HCT116 (cell line): ENCODE results near the gene OTUD5. TPM values are rescaled to one million over a fixed set of nuclear protein-coding genes. Genes with fewer than 3 reads are reported as not detected.

ENCODE experiments used
- ATAC-seq: fragments of 200-7000 bp; cut with Tn5 transposase; 2 replicates; pipeline ENCODE4 v1.9.1; 2020; ENCODE audit warnings: mild to moderate bottlenecking, moderate library complexity
- BruUV-seq: library from RNA; stranded (reverse); fragments of 400-500 nt; replicated peaks from 2 replicates; lab custom pipeline; 2021; lab: Mats Ljungman, UMichigan
- CTCF ChIA-PET: fragments of 300-600 bp; sonication (Branson Sonifier 250); formaldehyde crosslinking; loops from one replicate; lab custom pipeline; 2021; ENCODE audit warnings: antibody characterized with exemption; lab: Charles Lee
- POLR2A ChIA-PET: fragments of 300-600, 350-600 bp; sonication (Branson Sonifier 250); formaldehyde crosslinking; loops from one replicate; lab custom pipeline; 2021; ENCODE audit warnings: antibody characterized with exemption; lab: Charles Lee
- RAD21 ChIA-PET, 2 experiments: fragments of 300-600 bp; sonication (Branson Sonifier 250); formaldehyde crosslinking; loops; one replicate each; lab custom pipeline; 2023; ENCODE audit warnings: low total read pairs in 2 of 2; ENCODE audit not compliant: uncharacterized antibody in 2 of 2, unreplicated experiment in 2 of 2, low non-redundant PET in 1 of 2; lab: Charles Lee
- DNase-seq: peaks from one replicate; pipeline ENCODE4 v3.0.0-alpha.2; 2010; ENCODE audit warnings: low read depth, low spot score
- H2AFZ ChIP-seq: fragments of 200-600 bp; shearing (Covaris generic), sonication (generic); 2 replicates; pipeline ENCODE4 v1.6.1; 2017; ENCODE audit warnings: low read depth, mixed run types, mixed read lengths, antibody characterized with exemption, low read length; ENCODE audit not compliant: poor library complexity, severe bottlenecking
- H3K27ac ChIP-seq: 2 replicates; pipeline ENCODE4 v1.5.1; 2012; ENCODE audit warnings: low read depth, low read length
- H3K27me3 ChIP-seq: fragments of 200-600 bp; sonication (generic); 2 replicates; pipeline ENCODE4 v1.6.1; 2016; ENCODE audit warnings: mixed run types, low read length, mixed read lengths; ENCODE audit not compliant: insufficient read depth
- H3K36me3 ChIP-seq, 2 experiments: fragments of 200-500 bp in 1 of 2; fragments of 200-600 bp in 1 of 2; sonication (Bioruptor generic) in 1 of 2; sonication (generic) in 1 of 2; 2 replicates each; pipeline versions ENCODE4 v1.5.1 to v1.6.1; 2014 to 2016; ENCODE audit warnings: low read length in 2 of 2, inconsistent platforms in 1 of 2, mixed read lengths in 1 of 2, mixed run types in 1 of 2; ENCODE audit not compliant: insufficient read depth in 2 of 2, control insufficient read depth in 1 of 2
- H3K4me1 ChIP-seq, 2 experiments: fragments of 200-600 bp in 1 of 2; sonication (generic) in 1 of 2; 2 replicates each; pipeline versions ENCODE4 v1.5.1 to v1.6.1; 2012 to 2017; ENCODE audit warnings: low read length in 2 of 2, inconsistent platforms in 1 of 2, mild to moderate bottlenecking in 1 of 2, mixed read lengths in 1 of 2, mixed run types in 1 of 2, moderate library complexity in 1 of 2; ENCODE audit not compliant: insufficient read depth in 2 of 2, control insufficient read depth in 1 of 2
- H3K4me2 ChIP-seq: fragments of 200-600 bp; sonication (generic); 2 replicates; pipeline ENCODE4 v1.6.1; 2017; ENCODE audit warnings: mixed run types, low read length, mixed read lengths
- H3K4me3 ChIP-seq, 2 experiments: fragments of 200-600 bp in 1 of 2; sonication (generic) in 1 of 2; replicated peaks in 1 of 2; 2 replicates each; pipeline ENCODE4 v1.5.1; 2011 to 2016; ENCODE audit warnings: low read length in 2 of 2, control low read depth in 1 of 2, low read depth in 1 of 2, mild to moderate bottlenecking in 1 of 2, mixed read lengths in 1 of 2, mixed run types in 1 of 2
- H3K79me2 ChIP-seq: fragments of 200-600 bp; sonication (generic); 2 replicates; pipeline ENCODE4 v1.6.1; 2017; ENCODE audit warnings: mild to moderate bottlenecking, mixed run types, low read length, moderate library complexity, mixed read lengths; ENCODE audit not compliant: insufficient read depth
- H3K9ac ChIP-seq: fragments of 200-600 bp; sonication (generic); 2 replicates; pipeline ENCODE4 v1.6.1; 2016; ENCODE audit warnings: low read length, mixed read lengths
- H3K9me2 ChIP-seq: fragments of 200-600 bp; sonication (generic), shearing (Covaris generic); 2 replicates; pipeline ENCODE4 v1.6.1; 2017; ENCODE audit warnings: mixed run types, mild to moderate bottlenecking, moderate library complexity; ENCODE audit not compliant: insufficient read depth
- H3K9me3 ChIP-seq, 2 experiments: fragments of 200-500 bp in 1 of 2; fragments of 200-600 bp in 1 of 2; sonication (Bioruptor generic) in 1 of 2; sonication (generic) in 1 of 2; 2 replicates each; pipeline ENCODE4 v1.6.1; 2014 to 2017; ENCODE audit warnings: low read length in 2 of 2, mixed read lengths in 2 of 2, inconsistent platforms in 1 of 2, low read depth in 1 of 2, mild to moderate bottlenecking in 1 of 2, mixed run types in 1 of 2, moderate library complexity in 1 of 2; ENCODE audit not compliant: control insufficient read depth in 1 of 2, insufficient read depth in 1 of 2
- H4K20me1 ChIP-seq: fragments of 200-600 bp; sonication (generic), shearing (Covaris generic); 2 replicates; pipeline ENCODE4 v1.6.1; 2017; ENCODE audit warnings: mixed run types, mild to moderate bottlenecking, moderate library complexity; ENCODE audit not compliant: insufficient read depth
- CBX3 ChIP-seq: IDR thresholded peaks from 2 replicates; pipeline ENCODE4 v1.6.1; 2012; ENCODE audit warnings: low read depth
- CEBPB ChIP-seq: IDR thresholded peaks from 2 replicates; pipeline ENCODE4 v1.6.1; 2012; ENCODE audit warnings: low read depth
- ELF1 ChIP-seq: IDR thresholded peaks from 2 replicates; pipeline ENCODE4 v1.6.1; 2012; ENCODE audit warnings: low read depth, borderline replicate concordance
- SIN3A ChIP-seq: IDR thresholded peaks from 2 replicates; pipeline ENCODE4 v1.6.1; 2012; ENCODE audit warnings: low read depth
- SP1 ChIP-seq: IDR thresholded peaks from 2 replicates; pipeline ENCODE4 v1.6.1; 2012; ENCODE audit warnings: low read depth
- SRF ChIP-seq: IDR thresholded peaks from 2 replicates; pipeline ENCODE4 v1.6.1; 2012; ENCODE audit warnings: low read depth
- TCF7L2 ChIP-seq: IDR thresholded peaks from 2 replicates; pipeline ENCODE4 v1.7.0; 2011; ENCODE audit warnings: borderline replicate concordance, inconsistent platforms; ENCODE audit not compliant: insufficient read depth, insufficient read length; ENCODE audit errors: extremely low read depth
- YY1 ChIP-seq: IDR thresholded peaks from 2 replicates; pipeline ENCODE4 v1.6.1; 2011; ENCODE audit warnings: low read length, low read depth, moderate library complexity, mild to moderate bottlenecking; ENCODE audit not compliant: insufficient replicate concordance; ENCODE audit errors: extremely low read depth
- ZFX ChIP-seq: fragments of 450-650 bp; IDR thresholded peaks from 2 replicates; pipeline ENCODE4 v1.6.1; 2017
- intact Hi-C: fragments of 100-400 bp; cut with micrococcal nuclease; formaldehyde crosslinking; loops from 2 replicates; pipeline ENCODE4 v1.10.0; 2022
- total RNA-seq: library from RNA; stranded (reverse); gene quantifications from one replicate; pipeline ENCODE4 v1.2.1, GENCODE V29; 2021; ENCODE audit not compliant: unreplicated experiment

Gene OTUD5
- total RNA-seq, 1 experiment from 2014 or later = 42.6 TPM

- no peak overlapping the region for H3K27ac ChIP-seq
- intact Hi-C loops = no loop called here
- CTCF ChIA-PET = no interaction called here
- POLR2A ChIA-PET = no interaction called here
- DNase-seq (no peak), ATAC-seq (no peak)
- H3K9ac ChIP-seq = no peak overlapping the region
- no peak overlapping the region for H3K4me3 ChIP-seq
- no peaks in the 10 kb centered on the region for H3K9me2 ChIP-seq
- no peaks in the 10 kb centered on the region for H3K9me3 ChIP-seq
- RAD21 ChIA-PET = no interaction called here
- TF ChIP-seq SIN3A (no peak), TCF7L2 (no peak), YY1 (no peak), SRF (no peak), ELF1 (no peak), CBX3 (no peak)
- peaks cover 5% of the 10 kb centered on the region; the same call in 1 of the 2 replicates for H3K79me2 ChIP-seq
- BruUV-seq = no TSS peak
- no peaks in the 10 kb centered on the region for H3K27me3 ChIP-seq
- H3K36me3 ChIP-seq = no peaks in the 10 kb centered on the region; a peak in 1 of 4 replicates
- H2AFZ ChIP-seq = no peak overlapping the region
- no peaks in the 10 kb centered on the region for H4K20me1 ChIP-seq
- peaks cover 0 to 10% of the 10 kb centered on the region in 2 experiments; a peak in 1 of 4 replicates for H3K4me1 ChIP-seq
- no peak overlapping the region for H3K4me2 ChIP-seq
Observed at GRCh38 chrX:48999030-48999429, 41.6 kb upstream of the OTUD5 start.

- Histone ChIP-seq H3K27ac (no peak overlapping the region), H3K9me3 (no peaks in the 10 kb centered on the region), H4K20me1 (no peaks in the 10 kb centered on the region), H3K27me3 (no peaks in the 10 kb centered on the region), H3K36me3 (no peaks in the 10 kb centered on the region; a peak in 1 of 4 replicates), H2AFZ (no peak overlapping the region), H3K9ac (no peak overlapping the region), H3K9me2 (no peaks in the 10 kb centered on the region), H3K4me1 (peaks cover 0 to 7% of the 10 kb centered on the region in 2 experiments; a peak in 1 of 4 replicates), H3K4me3 (no peak overlapping the region), H3K79me2 (peaks cover 5% of the 10 kb centered on the region; the same call in 1 of the 2 replicates), H3K4me2 (no peak overlapping the region)
- POLR2A ChIA-PET = no interaction called here
- intact Hi-C loops = no loop called here
- RAD21 ChIA-PET = no interaction called here
- TF ChIP-seq CBX3 (no peak), ELF1 (no peak), CEBPB (no peak), SP1 (no peak), ZFX (no peak)
- ATAC-seq (no peak), DNase-seq (no peak)
- CTCF ChIA-PET = no interaction called here
- BruUV-seq = no TSS peak
Observed at GRCh38 chrX:48998391-48998790, 41.0 kb upstream of the OTUD5 start.
